Left ventricle myocardium inferior (tissue), 1 donor: ENCODE results near the gene LXN. TPM values are rescaled to one million over a fixed set of nuclear protein-coding genes. Genes with fewer than 3 reads are reported as not detected.

Experiments used
- DNase-seq: peaks from one replicate; pipeline ENCODE4 v3.0.0-alpha.2; 2020
- H3K27ac ChIP-seq: fragments of 200-600 bp; replicated peaks from 2 replicates; pipeline ENCODE4 v1.8.0; 2021
- H3K27me3 ChIP-seq: fragments of 200-600 bp; 2 replicates; pipeline ENCODE4 v1.8.0; 2021; ENCODE audit warnings: low read depth
- H3K36me3 ChIP-seq: fragments of 200-600 bp; 2 replicates; pipeline ENCODE4 v1.8.0; 2021
- H3K4me1 ChIP-seq: fragments of 200-600 bp; 2 replicates; pipeline ENCODE4 v1.8.0; 2021
- H3K4me3 ChIP-seq: fragments of 200-600 bp; 2 replicates; pipeline ENCODE4 v1.8.0; 2021; ENCODE audit warnings: mild to moderate bottlenecking, moderate library complexity
- H3K9me3 ChIP-seq: fragments of 200-600 bp; replicated peaks from 2 replicates; pipeline ENCODE4 v1.8.0; 2021
- CTCF ChIP-seq: fragments of 200-600 bp; IDR thresholded peaks from 2 replicates; pipeline ENCODE4 v1.8.0; 2021; ENCODE audit warnings: antibody characterized with exemption, mild to moderate bottlenecking, borderline replicate concordance
- intact Hi-C: fragments of 100-400 bp; cut with micrococcal nuclease; formaldehyde crosslinking; loops from one replicate; pipeline ENCODE4 v1.11.0; 2022
- total RNA-seq: library from RNA; stranded (reverse); fragmentation: NEBNext Ultra II Directional; extraction: Animal tissue kit (Norgen Biotek cat#: 25700); gene quantifications from one replicate; pipeline ENCODE4 v1.2.1, GENCODE V29; 2021
- donor health status: DM: no; HTN: yes; CAD: no; lungs with severe emphysema.

The LXN gene
- total RNA-seq, 1 donor from 2014 or later: 3.2 TPM

GRCh38 chr3:158668506-158668905, 3.9 kb downstream of the LXN start:
- intact Hi-C loops: no loop called here
- no peak for TF ChIP-seq CTCF
- no peak overlapping the region for H3K27ac ChIP-seq

GRCh38 chr3:158666416-158666815, 6.0 kb downstream of the LXN start:
- H3K9me3 ChIP-seq: no peaks in the 10 kb centered on the region
- intact Hi-C loops: no loop called here
- H3K36me3 ChIP-seq: peaks cover 81% of the 10 kb centered on the region

More at GRCh38 chr3:158668506-158668905, 3.9 kb downstream of the LXN start:
- Histone ChIP-seq H3K36me3 (peaks cover 60% of the 10 kb centered on the region), H3K9me3 (no peaks in the 10 kb centered on the region), H3K4me1 (peaks cover 24% of the 10 kb centered on the region), H3K4me3 (no peak overlapping the region), H3K27me3 (no peaks in the 10 kb centered on the region)
- DNase-seq: no peak

GRCh38 chr3:158663832-158664231, 8.6 kb downstream of the LXN start:
- no peak for TF ChIP-seq CTCF
- Histone ChIP-seq H3K4me3 (no peak overlapping the region), H3K27ac (no peak overlapping the region), H3K4me1 (peaks cover 13% of the 10 kb centered on the region), H3K27me3 (no peaks in the 10 kb centered on the region), H3K9me3 (no peaks in the 10 kb centered on the region), H3K36me3 (peaks cover 91% of the 10 kb centered on the region)
- no peak for DNase-seq
- intact Hi-C loops: loop anchor here (5.0 kb wide), 1 partner anchor 128 kb away; no protein-coding TSS in a partner anchor

More at GRCh38 chr3:158666416-158666815, 6.0 kb downstream of the LXN start:
- Histone ChIP-seq H3K4me3 (no peak overlapping the region), H3K4me1 (peaks cover 5% of the 10 kb centered on the region), H3K27me3 (no peaks in the 10 kb centered on the region), H3K27ac (no peak overlapping the region)
- no peak for DNase-seq
- TF ChIP-seq CTCF: no peak

GRCh38 chr3:158663246-158663645, 9.2 kb downstream of the LXN start:
- Histone ChIP-seq H3K27me3 (no peaks in the 10 kb centered on the region), H3K9me3 (no peaks in the 10 kb centered on the region), H3K4me1 (peaks cover 13% of the 10 kb centered on the region), H3K36me3 (peaks cover 88% of the 10 kb centered on the region), H3K27ac (no peak overlapping the region), H3K4me3 (no peak overlapping the region)
- DNase-seq: no peak
- TF ChIP-seq CTCF: no peak
- intact Hi-C loops: loop anchor here (5.0 kb wide), 1 partner anchor 129 kb away; no protein-coding TSS in a partner anchor

GRCh38 chr3:158660711-158661110, 11.7 kb downstream of the LXN start:
- no peak for DNase-seq
- no peak for TF ChIP-seq CTCF
- no peaks in the 10 kb centered on the region for H3K9me3 ChIP-seq
- H3K4me1 ChIP-seq: peaks cover 13% of the 10 kb centered on the region
- peaks cover 76% of the 10 kb centered on the region for H3K36me3 ChIP-seq
- peak overlapping the region; percentile 36 for H3K27ac ChIP-seq
- intact Hi-C loops: loop anchor here (5.0 kb wide), 1 partner anchor 132 kb away; no protein-coding TSS in a partner anchor
- H3K4me3 ChIP-seq: no peak overlapping the region
- H3K27me3 ChIP-seq: no peaks in the 10 kb centered on the region
